ENCODE results near the gene CNIH1.
"Not testable (repeated sequence)": the region's sequence is repeated elsewhere in the genome, so short reads cannot be mapped to it uniquely, and the experiment has no call there.

The CNIH1 gene

GRCh38 chr14:54435500-54435981 is 5.6 kb downstream of the CNIH1 start:
- no peak overlapping the region for H3K4me3 ChIP-seq (ENCODE audit: low read depth, low read length)

- H3K4me3 ChIP-seq (ENCODE audit: low read depth, low read length) = no peak overlapping the region
Measured at GRCh38 chr14:54428527-54428926, 12.6 kb downstream of the CNIH1 start.

- no peak overlapping the region for H3K4me3 ChIP-seq (ENCODE audit: low read depth, low read length)
Measured at GRCh38 chr14:54427871-54428270, 13.3 kb downstream of the CNIH1 start.

- no peak overlapping the region for H3K4me3 ChIP-seq (ENCODE audit: low read depth, low read length)
Measured at GRCh38 chr14:54425537-54426274, 15.5 kb downstream of the CNIH1 start.

GRCh38 chr14:54425068-54425467 is 16.1 kb downstream of the CNIH1 start:
- H3K4me3 ChIP-seq (ENCODE audit: low read depth, low read length) = no peak overlapping the region

GRCh38 chr14:54424479-54424901 is 16.7 kb downstream of the CNIH1 start:
- H3K4me3 ChIP-seq (ENCODE audit: low read depth, low read length) = no peak overlapping the region

GRCh38 chr14:54423991-54424390 is 17.2 kb downstream of the CNIH1 start:
- no peak overlapping the region for H3K4me3 ChIP-seq (ENCODE audit: low read depth, low read length)

GRCh38 chr14:54420478-54421142 is 20.6 kb downstream of the CNIH1 start:
- no peak overlapping the region for H3K4me3 ChIP-seq (ENCODE audit: low read depth, low read length)

GRCh38 chr14:54411371-54411770 is 29.8 kb downstream of the CNIH1 start:
- H3K4me3 ChIP-seq (ENCODE audit: low read depth, low read length) = no peak overlapping the region

- no peak overlapping the region for H3K4me3 ChIP-seq (ENCODE audit: low read depth, low read length)
Measured at GRCh38 chr14:54410215-54410614, 31.0 kb downstream of the CNIH1 start.

GRCh38 chr14:54403401-54404005 is 37.7 kb downstream of the CNIH1 start:
- H3K4me3 ChIP-seq (ENCODE audit: low read depth, low read length) = not testable (repeated sequence)

- no peak overlapping the region for H3K4me3 ChIP-seq (ENCODE audit: low read depth, low read length)
Measured at GRCh38 chr14:54399560-54399959, 41.6 kb downstream of the CNIH1 start.

GRCh38 chr14:54396493-54397335 is 44.5 kb downstream of the CNIH1 start, which contains the start of gene CDKN3:
CDKN3 (plus strand) TSS chr14:54397007; CDS start chr14:54397069, 62 bp downstream.
- peak within 1 kb of the TSS; percentile 91 for H3K4me3 ChIP-seq (ENCODE audit: low read depth, low read length)

- peak overlapping the region; percentile 36 for H3K4me3 ChIP-seq (ENCODE audit: low read depth, low read length)
Measured at GRCh38 chr14:54396183-54396492, 45.0 kb downstream of the CNIH1 start.

- no peak overlapping the region for H3K4me3 ChIP-seq (ENCODE audit: low read depth, low read length)
Measured at GRCh38 chr14:54395716-54396115, 45.5 kb downstream of the CNIH1 start.

- no peak overlapping the region for H3K4me3 ChIP-seq (ENCODE audit: low read depth, low read length)
Measured at GRCh38 chr14:54395284-54395683, 45.9 kb downstream of the CNIH1 start.

- H3K4me3 ChIP-seq (ENCODE audit: low read depth, low read length) = no peak overlapping the region
Measured at GRCh38 chr14:54394596-54394995, 46.6 kb downstream of the CNIH1 start.

- not testable (repeated sequence) for H3K4me3 ChIP-seq (ENCODE audit: low read depth, low read length)
Measured at GRCh38 chr14:54392986-54393884, 47.9 kb downstream of the CNIH1 start.

- H3K4me3 ChIP-seq (ENCODE audit: low read depth, low read length) = no peak overlapping the region
Measured at GRCh38 chr14:54392131-54392859, 48.9 kb downstream of the CNIH1 start.
